GM23248 (cell line): Measurements from ENCODE around the gene SLC27A3.

Experiments used
- EZH2 ChIP-seq: fragments of 200-600 bp; sonication (generic); IDR thresholded peaks from 2 replicates; pipeline ENCODE4 v1.6.1; 2018; ENCODE audit warnings: antibody characterized with exemption, mild to moderate bottlenecking; ENCODE audit not compliant: insufficient read depth, poor library complexity, severe bottlenecking
- EZH2phosphoT487 ChIP-seq: fragments of 200-600 bp; sonication (generic); IDR thresholded peaks from 2 replicates; pipeline ENCODE4 v1.6.1; 2018; ENCODE audit warnings: antibody characterized with exemption, moderate library complexity, mild to moderate bottlenecking, low read depth; ENCODE audit not compliant: insufficient read depth

- TF ChIP-seq EZH2 (no peak), EZH2phosphoT487 (no peak)
Measured at GRCh38 chr1:153790966-153791647, 15.9 kb downstream of the SLC27A3 start.
